SK-N-MC (cell line): ENCODE measurements around the gene TBC1D24.

Experiments
- EZH2 ChIP-seq: fragments of 200-600 bp; sonication (generic); IDR thresholded peaks from one replicate; pipeline ENCODE4 v1.6.1; 2017; ENCODE audit warnings: antibody characterized with exemption
- FOXP2 ChIP-seq: optimal IDR thresholded peaks from 2 replicates; pipeline ENCODE3; 2011; ENCODE audit warnings: mild to moderate bottlenecking, moderate library complexity; ENCODE audit not compliant: insufficient read depth; ENCODE audit errors: extremely low read length, control extremely low read depth
- POLR2AphosphoS5 ChIP-seq: IDR thresholded peaks from 2 replicates; pipeline ENCODE4 v1.6.1; 2012; ENCODE audit warnings: mild to moderate bottlenecking, low read depth, low read length, borderline replicate concordance

GRCh38 chr16:2471016-2471652 lies 3.8 kb upstream of the TBC1D24 start, which contains the start of gene NTN3:
- TF ChIP-seq POLR2AphosphoS5 (0 out of 2 replicates have a peak, but pooled peaks have one; percentile 4), EZH2 (no peak), FOXP2 (no peak)
